ENCODE measurements around the gene EIF5A. TPM values are rescaled to one million over a fixed set of nuclear protein-coding genes. Genes with fewer than 3 reads are reported as not detected.

The EIF5A gene
- polyA plus RNA-seq (ENCODE audit: low read depth in 6 of 6) = 100 to 1,000 TPM; 195 to 802 (median 516) TPM

- peak within 1 kb of the TSS; percentile 97 to 100 (median 100) for H3K27ac Mint-ChIP-seq
- peak; percentile 68 to 70 for ATAC-seq (ENCODE audit: low read depth in 2 of 2)
These were observed at the start of gene EIF5A for GRCh38 chr17:7306911-7307685. EIF5A (plus strand) TSS chr17:7307628; CDS start chr17:7309636, 2,008 bp downstream.

GRCh38 chr17:7258731-7259554 is 48.5 kb upstream of the EIF5A start:
- Mint-ChIP-seq H3K4me3 (peak overlapping the region in 4 of 8 donors; percentile 25 to 78 (median 59)), H3K27me3 (peaks cover 0 to 15% (median 12%) of the 10 kb centered on the region in 3 donors), H3K27ac (peak overlapping the region in 1 of 6 donors; percentile 84), H3K36me3 (peaks cover 0 to 17% of the 10 kb centered on the region in 2 donors), H3K9me3 (no peaks in the 10 kb centered on the region), H3K4me1 (peaks cover 20 to 35% (median 22%) of the 10 kb centered on the region in 3 donors)
- no peak for DNase-seq
- no peak for ATAC-seq (ENCODE audit: low read depth in 2 of 2)

More at GRCh38 chr17:7306911-7307685, at the start of gene EIF5A:
- peaks cover 32 to 39% (median 33%) of the 10 kb centered on the region in 3 donors for H3K4me1 Mint-ChIP-seq
- peaks cover 15 to 26% of the 10 kb centered on the region in 2 donors for H3K36me3 Mint-ChIP-seq
- DNase-seq = peak; percentile 100
- H3K27me3 Mint-ChIP-seq = peaks cover 0 to 2% (median 1%) of the 10 kb centered on the region in 3 donors
- no peaks in the 10 kb centered on the region for H3K9me3 Mint-ChIP-seq
- H3K4me3 Mint-ChIP-seq = peak within 1 kb of the TSS; percentile 82 to 99 (median 98)

GRCh38 chr17:7259555-7259889 is 47.9 kb upstream of the EIF5A start:
- H3K27me3 Mint-ChIP-seq = peaks cover 0 to 19% (median 12%) of the 10 kb centered on the region in 3 donors
- no peaks in the 10 kb centered on the region for H3K9me3 Mint-ChIP-seq
- H3K36me3 Mint-ChIP-seq = peaks cover 0 to 15% of the 10 kb centered on the region in 2 donors
- ATAC-seq (ENCODE audit: low read depth in 2 of 2) = no peak
- no peak overlapping the region for H3K27ac Mint-ChIP-seq
- peaks cover 22 to 34% (median 25%) of the 10 kb centered on the region in 3 donors for H3K4me1 Mint-ChIP-seq
- peak overlapping the region in 5 of 8 donors; percentile 25 to 78 (median 63) for H3K4me3 Mint-ChIP-seq
- DNase-seq = no peak

GRCh38 chr17:7260151-7260550 is 47.3 kb upstream of the EIF5A start:
- ATAC-seq (ENCODE audit: low read depth in 2 of 2) (no peak), DNase-seq (no peak)
- Mint-ChIP-seq H3K36me3 (peaks cover 0 to 10% of the 10 kb centered on the region in 2 donors), H3K27me3 (peaks cover 0 to 19% (median 12%) of the 10 kb centered on the region in 3 donors), H3K4me1 (peaks cover 22 to 33% (median 25%) of the 10 kb centered on the region in 3 donors), H3K4me3 (peak overlapping the region in 7 of 8 donors; percentile 71 to 88 (median 82)), H3K27ac (peak overlapping the region in 2 of 6 donors; percentile 60 to 84), H3K9me3 (no peaks in the 10 kb centered on the region)

GRCh38 chr17:7260651-7261378 is 46.6 kb upstream of the EIF5A start:
- peak overlapping the region in 3 of 6 donors; percentile 18 to 84 (median 66) for H3K27ac Mint-ChIP-seq
- H3K4me3 Mint-ChIP-seq = peak overlapping the region; percentile 78 to 89 (median 84)
- H3K27me3 Mint-ChIP-seq = peaks cover 0 to 19% (median 12%) of the 10 kb centered on the region in 3 donors
- peaks cover 0 to 10% of the 10 kb centered on the region in 2 donors for H3K36me3 Mint-ChIP-seq
- DNase-seq (no peak), ATAC-seq (ENCODE audit: low read depth in 2 of 2) (peak; percentile 40 to 44)
- H3K4me1 Mint-ChIP-seq = peaks cover 22 to 33% (median 25%) of the 10 kb centered on the region in 3 donors
- no peaks in the 10 kb centered on the region for H3K9me3 Mint-ChIP-seq

GRCh38 chr17:7261379-7262191 is 45.8 kb upstream of the EIF5A start:
- peaks cover 18 to 31% (median 22%) of the 10 kb centered on the region in 3 donors for H3K4me1 Mint-ChIP-seq
- peak; percentile 62 to 68 for ATAC-seq (ENCODE audit: low read depth in 2 of 2)

GRCh38 chr17:7262192-7262934 is 45.1 kb upstream of the EIF5A start, which contains the start of gene CLDN7:
CLDN7 (minus strand) TSS chr17:7262478; CDS start chr17:7262043, 435 bp downstream.
- Mint-ChIP-seq H3K9me3 (no peaks in the 10 kb centered on the region), H3K4me3 (peak within 1 kb of the TSS; percentile 78 to 89 (median 87)), H3K27ac (peak within 1 kb of the TSS in 5 of 6 donors; percentile 1 to 90 (median 75)), H3K4me1 (peaks cover 15 to 31% (median 17%) of the 10 kb centered on the region in 3 donors), H3K36me3 (no peaks in the 10 kb centered on the region), H3K27me3 (peaks cover 4 to 28% (median 18%) of the 10 kb centered on the region in 3 donors)
- no peak for DNase-seq
- peak in 1 of 2 donors; percentile 15 for ATAC-seq (ENCODE audit: low read depth in 2 of 2)

More at GRCh38 chr17:7261379-7262191, 45.8 kb upstream of the EIF5A start:
- peak overlapping the region in 1 of 6 donors; percentile 80 for H3K27ac Mint-ChIP-seq
- H3K27me3 Mint-ChIP-seq = peaks cover under 1 to 22% (median 14%) of the 10 kb centered on the region in 3 donors
- no peaks in the 10 kb centered on the region for H3K9me3 Mint-ChIP-seq
- H3K36me3 Mint-ChIP-seq = peaks cover 0 to 5% of the 10 kb centered on the region in 2 donors
- peak; percentile 42 for DNase-seq
- peak overlapping the region; percentile 78 to 89 (median 84) for H3K4me3 Mint-ChIP-seq

- DNase-seq (no peak), ATAC-seq (ENCODE audit: low read depth in 2 of 2) (peak; percentile 23 to 24)
- peaks cover 4 to 28% (median 18%) of the 10 kb centered on the region in 3 donors for H3K27me3 Mint-ChIP-seq
- H3K4me1 Mint-ChIP-seq = peaks cover 15 to 31% (median 17%) of the 10 kb centered on the region in 3 donors
- H3K27ac Mint-ChIP-seq = peak overlapping the region in 5 of 6 donors; percentile 1 to 90 (median 75)
- H3K36me3 Mint-ChIP-seq = no peaks in the 10 kb centered on the region
- H3K9me3 Mint-ChIP-seq = no peaks in the 10 kb centered on the region
- H3K4me3 Mint-ChIP-seq = peak overlapping the region; percentile 76 to 88 (median 87)
These were observed 44.3 kb upstream of the EIF5A start for GRCh38 chr17:7262935-7263800.

GRCh38 chr17:7263801-7264078 is 43.7 kb upstream of the EIF5A start:
- Mint-ChIP-seq H3K9me3 (no peaks in the 10 kb centered on the region), H3K27ac (peak overlapping the region in 1 of 6 donors; percentile 75), H3K4me3 (peak overlapping the region in 6 of 8 donors; percentile 76 to 88 (median 87)), H3K4me1 (peaks cover 15 to 31% (median 17%) of the 10 kb centered on the region in 3 donors), H3K27me3 (peaks cover 4 to 28% (median 18%) of the 10 kb centered on the region in 3 donors), H3K36me3 (no peaks in the 10 kb centered on the region)
- no peak for DNase-seq
- no peak for ATAC-seq (ENCODE audit: low read depth in 2 of 2)

- no peaks in the 10 kb centered on the region for H3K36me3 Mint-ChIP-seq
- DNase-seq (no peak), ATAC-seq (ENCODE audit: low read depth in 2 of 2) (no peak)
- no peaks in the 10 kb centered on the region for H3K9me3 Mint-ChIP-seq
- H3K4me3 Mint-ChIP-seq = no peak overlapping the region
- H3K27ac Mint-ChIP-seq = no peak overlapping the region
- peaks cover 13 to 44% (median 32%) of the 10 kb centered on the region in 3 donors for H3K27me3 Mint-ChIP-seq
- H3K4me1 Mint-ChIP-seq = peaks cover 15 to 19% (median 17%) of the 10 kb centered on the region in 3 donors
These were observed 40.6 kb upstream of the EIF5A start for GRCh38 chr17:7266784-7267183.

GRCh38 chr17:7279448-7279847 is 28.0 kb upstream of the EIF5A start:
- Mint-ChIP-seq H3K4me1 (peaks cover 18 to 37% (median 26%) of the 10 kb centered on the region in 3 donors), H3K4me3 (peak overlapping the region in 1 of 8 donors; percentile 5), H3K27me3 (peaks cover 10 to 33% (median 20%) of the 10 kb centered on the region in 3 donors), H3K9me3 (no peaks in the 10 kb centered on the region), H3K36me3 (no peaks in the 10 kb centered on the region), H3K27ac (peak overlapping the region in 1 of 6 donors; percentile 29)
- ATAC-seq (ENCODE audit: low read depth in 2 of 2) = no peak
- no peak for DNase-seq
